MM.1S (cell line): ENCODE results near the gene COMT.

ENCODE experiments used
- CTCF ChIP-seq: fragments of 300-600 bp; sonication (generic); IDR thresholded peaks from 2 replicates; pipeline ENCODE4 v1.5.1; 2016; ENCODE audit warnings: antibody characterized with exemption, low read length, mixed read lengths
- EZH2 ChIP-seq: fragments of 300-600 bp; sonication (generic); optimal IDR thresholded peaks from 2 replicates; pipeline ENCODE3; 2017; ENCODE audit warnings: low read depth, mild to moderate bottlenecking, antibody characterized with exemption, low read length, mixed read lengths
- EZH2phosphoT487 ChIP-seq: fragments of 300-600 bp; sonication (generic); IDR thresholded peaks from 2 replicates; pipeline ENCODE4 v1.6.1; 2018; ENCODE audit warnings: antibody characterized with exemption, low read length

- no peak for TF ChIP-seq CTCF
- no peak for TF ChIP-seq EZH2
- TF ChIP-seq EZH2phosphoT487, result no peak
Measured at GRCh38 chr22:19971276-19972124, 29.9 kb downstream of the COMT start.
